K562 (cell line): ENCODE data around the gene NDC1. TPM values are rescaled to one million over a fixed set of nuclear protein-coding genes. Genes with fewer than 3 reads are reported as not detected.

Source experiments
- ATAC-seq: fragments of 200-7000 bp; cut with Tn5 transposase; 3 replicates; pipeline ENCODE4 v1.9.1; 2020; ENCODE audit warnings: moderate library complexity
- BruUV-seq: library from RNA; stranded (reverse); fragments of 400-500 nt; replicated peaks from 2 replicates; lab custom pipeline; 2021; lab: Mats Ljungman, UMichigan
- CTCF ChIA-PET: fragments of 300-600 bp; formaldehyde crosslinking; extraction: SDS; loops from one replicate; lab custom pipeline; 2021; ENCODE audit warnings: low intra/inter-chr PET ratio; lab: Yijun Ruan, JAX
- POLR2A ChIA-PET: fragments of 300-600, 350-650 bp; sonication (Branson Sonifier 250); formaldehyde crosslinking; extraction: SDS; loops from one replicate; lab custom pipeline; 2021; ENCODE audit warnings: antibody characterized with exemption, inconsistent platforms; lab: Yijun Ruan, JAX
- DNase-seq, 4 experiments: peaks; one replicate each; pipeline versions ENCODE4 v3.0.0 to v3.0.0-alpha.2; 2011 to 2018; ENCODE audit warnings: low spot score in 3 of 4, mixed read lengths in 3 of 4; ENCODE audit errors: extremely low read depth in 1 of 4
- FAIRE-seq: peaks from 2 replicates; lab custom pipeline; 2011; peaks lifted over from hg19 to GRCh38; lab: Jason Lieb, UNC
- H2AFZ ChIP-seq: 2 replicates; pipeline ENCODE4 v1.6.0; 2011; ENCODE audit warnings: low read depth, low read length, control low read depth, inconsistent platforms
- H3K27ac ChIP-seq: fragments of 200-600 bp; 3 replicates; pipeline ENCODE4 v1.8.0; 2011; ENCODE audit warnings: low read depth, mild to moderate bottlenecking, control low read depth, inconsistent platforms, low read length, moderate library complexity, mixed read lengths; ENCODE audit errors: extremely low read depth
- H3K27me3 ChIP-seq, 2 experiments: fragments of 300-600 bp in 1 of 2; 2 replicates in 1 of 2; 3 replicates in 1 of 2; pipeline versions ENCODE4 v1.6.0 to v1.8.0; 2011; ENCODE audit warnings: inconsistent platforms in 2 of 2, low read length in 2 of 2, mild to moderate bottlenecking in 1 of 2, mixed read lengths in 1 of 2, moderate library complexity in 1 of 2; ENCODE audit not compliant: control insufficient read depth in 2 of 2, insufficient read depth in 2 of 2
- H3K36me3 ChIP-seq: fragments of 300-600 bp; 3 replicates; pipeline ENCODE4 v1.8.0; 2011; ENCODE audit warnings: mild to moderate bottlenecking, low read length, inconsistent platforms; ENCODE audit not compliant: control insufficient read depth, insufficient read depth
- H3K4me1 ChIP-seq, 2 experiments: fragments of 200-600 bp in 1 of 2; replicated peaks in 1 of 2; 2 replicates in 1 of 2; 3 replicates in 1 of 2; pipeline versions ENCODE4 v1.5.1 to v1.8.0; 2011; ENCODE audit warnings: inconsistent platforms in 2 of 2, low read length in 2 of 2, mild to moderate bottlenecking in 1 of 2, mixed read lengths in 1 of 2, moderate library complexity in 1 of 2; ENCODE audit not compliant: control insufficient read depth in 2 of 2, insufficient read depth in 2 of 2
- H3K4me2 ChIP-seq: 2 replicates; pipeline ENCODE4 v1.6.1; 2011; ENCODE audit warnings: low read length, control low read depth, inconsistent platforms, mixed read lengths; ENCODE audit not compliant: insufficient read depth
- H3K4me3 ChIP-seq: fragments of 200-600 bp; sonication (generic), shearing (Covaris generic); 2 replicates; pipeline ENCODE4 v1.5.1; 2016; ENCODE audit warnings: control low read depth, inconsistent platforms
- H3K79me2 ChIP-seq: fragments of 200-600 bp; 3 replicates; pipeline ENCODE4 v1.8.0; 2011; ENCODE audit warnings: low read length, inconsistent platforms; ENCODE audit not compliant: control insufficient read depth, insufficient read depth
- H3K9ac ChIP-seq, 2 experiments: 2 replicates each; pipeline versions ENCODE4 v1.6.0 to v1.6.1; 2011; ENCODE audit warnings: low read depth in 2 of 2, low read length in 2 of 2, control low read depth in 1 of 2, inconsistent platforms in 1 of 2, mild to moderate bottlenecking in 1 of 2, mixed read lengths in 1 of 2; ENCODE audit not compliant: insufficient read depth in 1 of 2
- H3K9me1 ChIP-seq: one replicate; pipeline ENCODE4 v1.6.0; 2011; ENCODE audit warnings: inconsistent platforms, mild to moderate bottlenecking, low read length, moderate library complexity; ENCODE audit not compliant: control insufficient read depth, insufficient read depth
- H3K9me3 ChIP-seq: replicated peaks from 2 replicates; pipeline ENCODE4 v1.5.1; 2011; ENCODE audit warnings: low read depth, low read length, inconsistent platforms; ENCODE audit not compliant: control insufficient read depth, insufficient read depth
- H4K20me1 ChIP-seq: replicated peaks from 2 replicates; pipeline ENCODE4 v1.6.1; 2011; ENCODE audit warnings: low read length, inconsistent platforms, mixed read lengths; ENCODE audit not compliant: control insufficient read depth, insufficient read depth
- BDP1 ChIP-seq: IDR thresholded peaks from 3 replicates; pipeline ENCODE4 v1.6.1; 2011; ENCODE audit not compliant: insufficient read length, insufficient read depth
- BRCA1 ChIP-seq, 2 experiments: fragments of 450-650 bp in 1 of 2; sonication (generic) in 1 of 2; formaldehyde crosslinking in 1 of 2; IDR thresholded peaks; 2 replicates each; pipeline versions ENCODE4 v1.5.0 to v1.6.1; 2017 to 2020; ENCODE audit warnings: mild to moderate bottlenecking in 1 of 2, missing genetic modification reagents in 1 of 2
- CREBBP ChIP-seq: IDR thresholded peaks from one replicate; pipeline ENCODE4 v1.6.1; 2012; ENCODE audit warnings: low read depth, mild to moderate bottlenecking, control low read depth, inconsistent platforms, low read length
- ESRRA ChIP-seq: fragments of 450-650 bp; IDR thresholded peaks from 2 replicates; pipeline ENCODE4 v1.6.1; 2014; ENCODE audit warnings: low read depth, mild to moderate bottlenecking, moderate library complexity, borderline replicate concordance
- FOXJ3 ChIP-seq: sonication (generic); formaldehyde crosslinking; IDR thresholded peaks from 2 replicates; pipeline ENCODE4 v1.4.0; 2020; ENCODE audit warnings: mild to moderate bottlenecking, missing genetic modification reagents
- GTF2E2 ChIP-seq: fragments of 200-800 bp; sonication (Bioruptor generic); IDR thresholded peaks from 2 replicates; pipeline ENCODE4 v1.6.1; 2016; ENCODE audit warnings: missing genetic modification characterization, missing compliant biosample characterization
- POLR2AphosphoS2 ChIP-seq: IDR thresholded peaks from 2 replicates; pipeline ENCODE4 v1.6.1; 2012; ENCODE audit warnings: low read length, improper control_type of control experiment
- PRPF4 ChIP-seq: fragments of 200-400 bp; formaldehyde crosslinking; IDR thresholded peaks from one replicate; pipeline ENCODE4 v1.6.1; 2017; ENCODE audit warnings: low read length, low read depth, mild to moderate bottlenecking; ENCODE audit not compliant: insufficient read depth, poor library complexity, severe bottlenecking
- SRF ChIP-seq, 2 experiments: fragments of 250-450, 450-650 bp in 1 of 2; sonication (Bioruptor Pico) in 1 of 2; sonication (generic) in 1 of 2; formaldehyde crosslinking; IDR thresholded peaks; 2 replicates each; pipeline versions ENCODE4 v1.5.0 to v1.5.1; 2020 to 2022; ENCODE audit warnings: mild to moderate bottlenecking in 1 of 2, missing genetic modification reagents in 1 of 2
- U2AF2 ChIP-seq: fragments of 200-400 bp; formaldehyde crosslinking; optimal IDR thresholded peaks from 2 replicates; pipeline ENCODE3; 2017; ENCODE audit warnings: low read depth, mild to moderate bottlenecking, low read length
- ZNF77 ChIP-seq: fragments of 250-450 bp; sonication (Bioruptor Pico); IDR thresholded peaks from 2 replicates; pipeline ENCODE4 v1.5.0; 2020
- WGBS: fragments of 100-300 bp; shearing (Covaris generic); methylation state at CpG from one replicate; pipeline ENCODE4 v1.1.6; 2016; ENCODE audit warnings: low coverage, mixed read lengths; ENCODE audit not compliant: insufficient coverage; ENCODE audit errors: missing lambda C conversion rate; 5-methylcytosine and 5-hydroxymethylcytosine counted together
- in situ Hi-C: fragments of 300-500 bp; cut with MboI; formaldehyde crosslinking; loops from 4 replicates; pipeline ENCODE4 v1.15.0; 2018; ENCODE audit warnings: inconsistent platforms, mixed read lengths
- intact Hi-C: fragments of 100-400 bp; cut with micrococcal nuclease; formaldehyde crosslinking; loops from 2 replicates; pipeline ENCODE4 v1.14.2; 2022
- polyA plus RNA-seq, 8 experiments: library from polyadenylated mRNA; depleted of rRNA in 4 of 8; stranded (reverse) in 5 of 8; unstranded in 3 of 8; fragments of >200 nt; fragmentation: Nextera tagmentation in 2 of 8; fragmentation: Illumina TruSeq in 1 of 8; extraction: Ambion mirVana in 2 of 8; extraction: Trizol in 1 of 8; gene quantifications; 2 replicates each; pipeline versions ENCODE4 v1.2.1 to v1.2.3, GENCODE V29; 2011 to 2014; ENCODE audit warnings: inconsistent platforms in 1 of 8, missing spikeins in 1 of 8
- total RNA-seq, 7 experiments: library from RNA; depleted of rRNA in 6 of 7; stranded (reverse); fragments of >200 nt in 6 of 7; fragmentation: Illumina TruSeq in 2 of 7; extraction: Trizol in 2 of 7; gene quantifications; 2 replicates each; pipeline versions ENCODE4 v1.2.1 to v1.2.3, GENCODE V29; 2011 to 2021; ENCODE audit warnings: low replicate concordance in 1 of 7
- TF ChIP-seq, protein P1 (sequence below): fragments of 450-650 bp; IDR thresholded peaks from 2 replicates; pipeline ENCODE4 v1.6.1; 2016; ENCODE audit warnings: borderline replicate concordance

Gene NDC1
- total and polyA plus RNA-seq, 9 of the 15 experiments (the other 6 are each of a cell fraction or from before 2014, with no cell fraction given) = 26.9 to 102 (median 64.5) TPM

DNA sequence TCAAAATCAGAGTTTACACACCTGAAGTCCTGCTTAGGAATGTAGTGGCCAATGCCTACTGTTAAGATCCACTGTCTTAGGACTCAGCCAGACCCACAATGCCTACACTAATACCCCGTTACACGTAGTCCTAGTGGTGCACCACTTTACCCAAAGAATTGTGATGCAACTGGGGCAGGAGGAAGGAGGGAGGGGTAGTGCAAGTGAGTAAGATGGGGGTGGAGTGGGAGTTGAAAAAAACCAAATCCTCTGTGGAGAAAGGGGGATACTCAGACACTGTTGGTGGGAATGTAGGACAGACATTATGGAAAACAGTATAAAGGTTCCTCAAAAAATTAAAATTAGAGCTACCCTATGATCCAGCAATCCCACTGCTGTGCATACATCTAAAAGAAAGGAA, 118.6 kb downstream of the NDC1 start:
- H2AFZ ChIP-seq = no peak overlapping the region
- H3K4me1 ChIP-seq = no peaks in the 10 kb centered on the region
- BruUV-seq = no TSS peak
- ATAC-seq (no peak), DNase-seq (no peak), FAIRE-seq (no peak)
- H3K9me1 ChIP-seq = no peaks in the 10 kb centered on the region
- no peaks in the 10 kb centered on the region for H3K36me3 ChIP-seq
- CTCF ChIA-PET = no interaction called here
- POLR2A ChIA-PET = interaction anchor here (1.3 kb wide), 1 partner anchor 56 kb away, joined by 3 read pairs; no protein-coding TSS in a partner anchor
- 0% methylated on average over 2 of the region's 2 CpGs for WGBS
- no peaks in the 10 kb centered on the region for H3K79me2 ChIP-seq
- H3K4me3 ChIP-seq = no peak overlapping the region
- no peaks in the 10 kb centered on the region; the same call in 1 of the 2 replicates for H4K20me1 ChIP-seq
- H3K9ac ChIP-seq = no peak overlapping the region
- in situ Hi-C loops (no loop called here), intact Hi-C loops (no loop called here)
- no peak overlapping the region for H3K4me2 ChIP-seq
- TF ChIP-seq, protein P1, sequence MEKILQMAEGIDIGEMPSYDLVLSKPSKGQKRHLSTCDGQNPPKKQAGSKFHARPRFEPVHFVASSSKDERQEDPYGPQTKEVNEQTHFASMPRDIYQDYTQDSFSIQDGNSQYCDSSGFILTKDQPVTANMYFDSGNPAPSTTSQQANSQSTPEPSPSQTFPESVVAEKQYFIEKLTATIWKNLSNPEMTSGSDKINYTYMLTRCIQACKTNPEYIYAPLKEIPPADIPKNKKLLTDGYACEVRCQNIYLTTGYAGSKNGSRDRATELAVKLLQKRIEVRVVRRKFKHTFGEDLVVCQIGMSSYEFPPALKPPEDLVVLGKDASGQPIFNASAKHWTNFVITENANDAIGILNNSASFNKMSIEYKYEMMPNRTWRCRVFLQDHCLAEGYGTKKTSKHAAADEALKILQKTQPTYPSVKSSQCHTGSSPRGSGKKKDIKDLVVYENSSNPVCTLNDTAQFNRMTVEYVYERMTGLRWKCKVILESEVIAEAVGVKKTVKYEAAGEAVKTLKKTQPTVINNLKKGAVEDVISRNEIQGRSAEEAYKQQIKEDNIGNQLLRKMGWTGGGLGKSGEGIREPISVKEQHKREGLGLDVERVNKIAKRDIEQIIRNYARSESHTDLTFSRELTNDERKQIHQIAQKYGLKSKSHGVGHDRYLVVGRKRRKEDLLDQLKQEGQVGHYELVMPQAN = no peak
- no peak for TF ChIP-seq CREBBP
- TF ChIP-seq BDP1 = no peak
- TF ChIP-seq POLR2AphosphoS2 = no peak
- TF ChIP-seq FOXJ3 = no peak
- TF ChIP-seq SRF (CRISPR knock-in tag; IDR thresholded peaks at IDR 0.05) = no peak
- TF ChIP-seq GTF2E2 = no peak
- TF ChIP-seq U2AF2 = no peak
- no peak for TF ChIP-seq PRPF4
- TF ChIP-seq ZNF77 = no peak
- TF ChIP-seq ESRRA = no peak
- TF ChIP-seq BRCA1 (IDR thresholded peaks at IDR 0.05) = no peak
- no peak for TF ChIP-seq BRCA1 (CRISPR knock-in tag; IDR thresholded peaks at IDR 0.05)
- H3K9me3 ChIP-seq = no peaks in the 10 kb centered on the region
- peaks cover 14 to 45% of the 10 kb centered on the region in 2 experiments for H3K27me3 ChIP-seq
- H3K27ac ChIP-seq = no peak overlapping the region
